HFFc6 (cell line): Measurements from ENCODE around the gene NAALADL2. TPM values are rescaled to one million over a fixed set of nuclear protein-coding genes. Genes with fewer than 3 reads are reported as not detected.

Experiments used
- DNase-seq: peaks from one replicate; pipeline ENCODE4 v3.0.0-alpha.2; 2018
- H3K27ac Mint-ChIP-seq: 2 replicates; pipeline ENCODE4 v1.8.0; 2020; ENCODE audit warnings: mild to moderate bottlenecking, mixed read lengths
- H3K27me3 Mint-ChIP-seq: 2 replicates; pipeline ENCODE4 v1.8.0; 2021; ENCODE audit warnings: mild to moderate bottlenecking, moderate library complexity, mixed read lengths; ENCODE audit not compliant: insufficient read depth
- H3K36me3 Mint-ChIP-seq: 2 replicates; pipeline ENCODE4 v1.8.0; 2021; ENCODE audit warnings: low read depth, mixed read lengths
- H3K4me1 Mint-ChIP-seq: 2 replicates; pipeline ENCODE4 v1.8.0; 2020; ENCODE audit warnings: low read depth, mixed read lengths
- H3K4me3 Mint-ChIP-seq: 2 replicates; pipeline ENCODE4 v1.8.0; 2020; ENCODE audit warnings: mild to moderate bottlenecking, moderate library complexity, mixed read lengths
- H3K9me3 Mint-ChIP-seq: 2 replicates; pipeline ENCODE4 v1.8.0; 2020; ENCODE audit warnings: mild to moderate bottlenecking, mixed read lengths
- total RNA-seq, 6 experiments: library from RNA; stranded (reverse); fragmentation: NEBNext Ultra II Directional; extraction: Animal tissue kit (Norgen Biotek cat#: 25700); gene quantifications; 2 replicates in 1 of 6; 3 replicates in 5 of 6; pipeline ENCODE4 v1.2.3, GENCODE V29; 2021
- TF ChIP-seq, protein P1 (sequence below): fragments of 200-600 bp; sonication (generic); IDR thresholded peaks from 2 replicates; pipeline ENCODE4 v1.5.0; 2021; ENCODE audit warnings: antibody characterized with exemption, mild to moderate bottlenecking

Gene NAALADL2
- total RNA-seq, 6 experiments from 2014 or later: 12.0 to 15.2 (median 12.3) TPM

DNA sequence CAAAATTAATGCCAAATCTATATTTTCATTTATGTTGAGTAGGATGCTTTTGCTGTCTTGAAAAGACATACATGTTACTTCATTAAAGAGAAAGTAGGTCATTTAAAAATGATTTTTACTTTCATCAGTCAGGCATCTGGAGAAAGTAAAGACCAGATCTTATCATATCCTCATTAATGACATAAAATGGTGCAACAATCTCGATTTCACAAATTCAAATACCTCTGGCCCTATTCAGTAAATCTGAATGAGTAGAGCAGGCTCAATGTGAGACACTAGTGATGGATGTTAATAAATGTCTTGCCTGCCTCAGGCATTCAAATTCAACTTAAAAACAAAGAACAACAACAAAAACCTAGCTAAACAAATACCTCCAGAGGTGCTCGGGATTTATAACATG lies 714.1 kb downstream of the NAALADL2 start:
- H3K4me3 Mint-ChIP-seq: no peak overlapping the region
- no peaks in the 10 kb centered on the region; the same call in 1 of the 2 replicates for H3K4me1 Mint-ChIP-seq
- DNase-seq: peak; percentile 13
- no peaks in the 10 kb centered on the region for H3K9me3 Mint-ChIP-seq
- H3K27me3 Mint-ChIP-seq: no peaks in the 10 kb centered on the region
- H3K27ac Mint-ChIP-seq: no peak overlapping the region
- H3K36me3 Mint-ChIP-seq: no peaks in the 10 kb centered on the region
- TF ChIP-seq, protein P1, sequence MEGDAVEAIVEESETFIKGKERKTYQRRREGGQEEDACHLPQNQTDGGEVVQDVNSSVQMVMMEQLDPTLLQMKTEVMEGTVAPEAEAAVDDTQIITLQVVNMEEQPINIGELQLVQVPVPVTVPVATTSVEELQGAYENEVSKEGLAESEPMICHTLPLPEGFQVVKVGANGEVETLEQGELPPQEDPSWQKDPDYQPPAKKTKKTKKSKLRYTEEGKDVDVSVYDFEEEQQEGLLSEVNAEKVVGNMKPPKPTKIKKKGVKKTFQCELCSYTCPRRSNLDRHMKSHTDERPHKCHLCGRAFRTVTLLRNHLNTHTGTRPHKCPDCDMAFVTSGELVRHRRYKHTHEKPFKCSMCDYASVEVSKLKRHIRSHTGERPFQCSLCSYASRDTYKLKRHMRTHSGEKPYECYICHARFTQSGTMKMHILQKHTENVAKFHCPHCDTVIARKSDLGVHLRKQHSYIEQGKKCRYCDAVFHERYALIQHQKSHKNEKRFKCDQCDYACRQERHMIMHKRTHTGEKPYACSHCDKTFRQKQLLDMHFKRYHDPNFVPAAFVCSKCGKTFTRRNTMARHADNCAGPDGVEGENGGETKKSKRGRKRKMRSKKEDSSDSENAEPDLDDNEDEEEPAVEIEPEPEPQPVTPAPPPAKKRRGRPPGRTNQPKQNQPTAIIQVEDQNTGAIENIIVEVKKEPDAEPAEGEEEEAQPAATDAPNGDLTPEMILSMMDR: no peak

DNA sequence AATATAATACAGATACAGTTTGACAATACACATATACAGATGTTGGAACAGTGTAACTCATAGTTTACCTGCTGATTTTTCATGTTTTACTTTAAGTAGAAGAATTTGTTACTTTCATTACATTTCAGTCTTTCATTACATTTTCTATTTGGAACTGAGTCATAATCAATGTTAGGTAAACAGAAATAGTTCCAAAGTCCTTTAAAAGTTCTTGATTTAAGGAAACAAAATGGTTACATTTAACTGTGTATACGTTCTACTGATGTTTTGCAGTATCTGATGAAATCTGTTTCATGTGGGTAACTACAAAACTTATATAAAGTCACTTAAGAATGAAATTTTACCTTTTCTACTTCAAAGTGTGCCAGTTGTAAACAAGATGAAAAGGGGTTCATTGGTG lies 721.2 kb downstream of the NAALADL2 start:
- no peak for DNase-seq
- Mint-ChIP-seq H3K36me3 (no peaks in the 10 kb centered on the region; the same call in 1 of the 2 replicates), H3K9me3 (no peaks in the 10 kb centered on the region), H3K4me1 (peaks cover 2% of the 10 kb centered on the region), H3K27ac (no peak overlapping the region), H3K27me3 (no peaks in the 10 kb centered on the region), H3K4me3 (no peak overlapping the region)
- TF ChIP-seq, protein P1: no peak

DNA sequence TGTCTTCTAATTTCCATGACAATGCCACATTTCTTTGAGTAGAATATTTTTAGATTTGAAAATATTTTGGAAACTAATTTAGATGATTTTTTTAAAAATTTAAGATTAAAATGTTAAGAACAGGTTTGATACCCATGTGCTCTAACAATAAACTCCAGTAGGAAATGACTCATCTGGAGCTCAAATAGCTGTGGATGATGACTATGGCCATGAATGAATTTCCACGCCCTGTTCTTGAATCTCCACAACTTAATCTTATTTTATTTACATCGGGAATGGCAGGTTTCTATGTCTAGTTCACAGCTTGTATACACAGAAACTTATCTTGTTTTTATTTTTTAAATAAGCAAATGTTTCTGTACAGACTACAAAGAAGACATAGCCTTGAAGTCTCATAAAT lies 726.8 kb downstream of the NAALADL2 start:
- no peak overlapping the region for H3K27ac Mint-ChIP-seq
- DNase-seq: peak; percentile 73
- H3K4me3 Mint-ChIP-seq: no peak overlapping the region
- no peaks in the 10 kb centered on the region; the same call in none of the 2 replicates for H3K36me3 Mint-ChIP-seq
- H3K4me1 Mint-ChIP-seq: peaks cover 19% of the 10 kb centered on the region
- TF ChIP-seq, protein P1: no peak
- H3K27me3 Mint-ChIP-seq: 0 out of 2 replicates have a peak, but pooled peaks cover 1% of the 10 kb centered on the region
- no peaks in the 10 kb centered on the region for H3K9me3 Mint-ChIP-seq

DNA sequence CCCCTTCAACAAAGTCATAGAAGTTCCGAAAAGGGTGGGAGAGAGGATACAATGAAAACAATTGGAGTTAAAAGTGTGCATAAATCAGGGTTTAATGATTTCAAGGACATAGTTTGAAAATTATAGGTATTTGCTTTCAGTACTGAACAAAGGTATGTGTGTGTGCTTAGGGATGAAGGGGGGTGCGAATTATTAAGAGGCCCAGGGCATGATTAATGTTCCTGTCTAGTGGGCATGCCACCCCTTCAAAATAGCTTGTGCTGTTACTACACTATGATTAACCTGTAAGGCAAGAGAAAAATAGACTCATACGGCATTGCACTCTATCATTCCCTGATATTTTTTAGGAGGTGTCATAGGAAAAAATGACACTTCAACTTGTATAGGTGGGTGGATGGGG lies 731.6 kb downstream of the NAALADL2 start:
- Mint-ChIP-seq H3K27me3 (0 out of 2 replicates have a peak, but pooled peaks cover 1% of the 10 kb centered on the region), H3K9me3 (peaks cover 6% of the 10 kb centered on the region; the same call in 1 of the 2 replicates), H3K36me3 (no peaks in the 10 kb centered on the region; the same call in none of the 2 replicates), H3K4me1 (peaks cover 13% of the 10 kb centered on the region), H3K27ac (no peak overlapping the region), H3K4me3 (no peak overlapping the region)
- no peak for DNase-seq
- TF ChIP-seq, protein P1: no peak

DNA sequence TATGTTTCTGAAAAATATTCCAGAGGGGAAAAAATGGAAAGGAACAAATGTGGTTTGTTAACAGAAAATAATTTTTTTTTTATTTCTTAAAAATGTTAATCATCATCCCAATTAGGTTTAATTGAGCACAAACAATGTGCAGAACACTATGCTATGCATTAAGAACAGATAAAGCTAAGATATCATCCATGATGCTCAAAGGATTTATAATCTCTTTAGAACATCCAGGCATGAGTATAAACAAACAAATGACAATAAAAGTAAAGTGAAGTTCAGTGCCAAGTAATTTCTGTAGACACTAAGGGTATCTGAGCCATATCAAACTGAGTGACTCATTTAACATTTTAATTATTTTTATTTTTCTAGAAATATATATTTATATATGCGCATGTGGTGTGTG lies 732.2 kb downstream of the NAALADL2 start:
- Mint-ChIP-seq H3K4me3 (no peak overlapping the region), H3K9me3 (peaks cover 6% of the 10 kb centered on the region; the same call in 1 of the 2 replicates), H3K27ac (no peak overlapping the region), H3K27me3 (0 out of 2 replicates have a peak, but pooled peaks cover 1% of the 10 kb centered on the region), H3K4me1 (peaks cover 7% of the 10 kb centered on the region), H3K36me3 (no peaks in the 10 kb centered on the region; the same call in none of the 2 replicates)
- TF ChIP-seq, protein P1: no peak
- DNase-seq: no peak
